Upper lobe of left lung (tissue), 4 donors: ENCODE data around the gene ICE1.

Experiments used
- POLR2A ChIP-seq, 4 donors: fragments of 450-650 bp; IDR thresholded peaks; one replicate each; pipeline ENCODE4 v1.5.1; 2016 to 2017; ENCODE audit warnings: antibody characterized with exemption in 4 of 4, mild to moderate bottlenecking in 2 of 4
- TF ChIP-seq, protein P1 (sequence below), 6 experiments: fragments of 450-650 bp in 4 of 6; fragments of 200-600 bp in 2 of 6; sonication (generic) in 2 of 6; IDR thresholded peaks; one replicate each; pipeline ENCODE4 v1.5.1; 2016 to 2019; ENCODE audit warnings: antibody characterized with exemption in 6 of 6

DNA sequence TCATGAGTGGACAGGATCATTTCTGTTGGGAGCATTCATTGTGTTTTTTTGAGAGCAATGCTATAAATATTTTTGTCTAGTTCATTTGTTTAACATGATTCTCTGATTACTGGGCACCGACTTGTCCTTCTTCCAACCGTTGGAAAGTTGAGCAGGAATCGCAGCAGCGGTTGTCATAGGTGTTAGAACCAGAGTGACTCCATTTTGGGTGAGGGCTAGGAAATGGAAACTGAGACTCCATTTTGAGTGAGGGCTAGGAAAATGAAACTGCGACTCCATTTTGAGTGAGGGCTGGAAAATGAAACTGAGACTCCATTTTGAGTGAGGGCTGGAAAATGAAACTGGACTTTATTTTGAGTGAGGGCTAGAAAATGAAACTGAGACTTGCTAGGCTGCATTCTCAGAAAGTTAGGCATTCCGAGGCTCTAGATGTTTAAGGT is 100.6 kb downstream of the ICE1 start:
- TF ChIP-seq, protein P1, sequence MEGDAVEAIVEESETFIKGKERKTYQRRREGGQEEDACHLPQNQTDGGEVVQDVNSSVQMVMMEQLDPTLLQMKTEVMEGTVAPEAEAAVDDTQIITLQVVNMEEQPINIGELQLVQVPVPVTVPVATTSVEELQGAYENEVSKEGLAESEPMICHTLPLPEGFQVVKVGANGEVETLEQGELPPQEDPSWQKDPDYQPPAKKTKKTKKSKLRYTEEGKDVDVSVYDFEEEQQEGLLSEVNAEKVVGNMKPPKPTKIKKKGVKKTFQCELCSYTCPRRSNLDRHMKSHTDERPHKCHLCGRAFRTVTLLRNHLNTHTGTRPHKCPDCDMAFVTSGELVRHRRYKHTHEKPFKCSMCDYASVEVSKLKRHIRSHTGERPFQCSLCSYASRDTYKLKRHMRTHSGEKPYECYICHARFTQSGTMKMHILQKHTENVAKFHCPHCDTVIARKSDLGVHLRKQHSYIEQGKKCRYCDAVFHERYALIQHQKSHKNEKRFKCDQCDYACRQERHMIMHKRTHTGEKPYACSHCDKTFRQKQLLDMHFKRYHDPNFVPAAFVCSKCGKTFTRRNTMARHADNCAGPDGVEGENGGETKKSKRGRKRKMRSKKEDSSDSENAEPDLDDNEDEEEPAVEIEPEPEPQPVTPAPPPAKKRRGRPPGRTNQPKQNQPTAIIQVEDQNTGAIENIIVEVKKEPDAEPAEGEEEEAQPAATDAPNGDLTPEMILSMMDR (IDR thresholded peaks at IDR 0.05) = no peak
- TF ChIP-seq POLR2A (IDR thresholded peaks at IDR 0.05) = no peak
